Neural progenitor cell (in vitro differentiated cells): ENCODE data around the gene BRD2.

Source experiments
- EZH2 ChIP-seq: fragments of 200-600 bp; sonication (generic); IDR thresholded peaks from 2 replicates; pipeline ENCODE4 v1.6.1; 2017; ENCODE audit warnings: antibody characterized with exemption, mild to moderate bottlenecking, moderate library complexity
- EZH2phosphoT487 ChIP-seq: fragments of 200-600 bp; sonication (generic); IDR thresholded peaks from 2 replicates; pipeline ENCODE4 v1.6.1; 2017; ENCODE audit warnings: antibody characterized with exemption
- TF ChIP-seq, protein P1 (sequence below): fragments of 200-600 bp; sonication (generic); IDR thresholded peaks from 2 replicates; pipeline ENCODE4 v1.5.1; 2017; ENCODE audit warnings: antibody characterized with exemption, mild to moderate bottlenecking

GRCh38 chr6:33028220-33028849, 59.9 kb downstream of the BRD2 start:
- TF ChIP-seq, protein P1, sequence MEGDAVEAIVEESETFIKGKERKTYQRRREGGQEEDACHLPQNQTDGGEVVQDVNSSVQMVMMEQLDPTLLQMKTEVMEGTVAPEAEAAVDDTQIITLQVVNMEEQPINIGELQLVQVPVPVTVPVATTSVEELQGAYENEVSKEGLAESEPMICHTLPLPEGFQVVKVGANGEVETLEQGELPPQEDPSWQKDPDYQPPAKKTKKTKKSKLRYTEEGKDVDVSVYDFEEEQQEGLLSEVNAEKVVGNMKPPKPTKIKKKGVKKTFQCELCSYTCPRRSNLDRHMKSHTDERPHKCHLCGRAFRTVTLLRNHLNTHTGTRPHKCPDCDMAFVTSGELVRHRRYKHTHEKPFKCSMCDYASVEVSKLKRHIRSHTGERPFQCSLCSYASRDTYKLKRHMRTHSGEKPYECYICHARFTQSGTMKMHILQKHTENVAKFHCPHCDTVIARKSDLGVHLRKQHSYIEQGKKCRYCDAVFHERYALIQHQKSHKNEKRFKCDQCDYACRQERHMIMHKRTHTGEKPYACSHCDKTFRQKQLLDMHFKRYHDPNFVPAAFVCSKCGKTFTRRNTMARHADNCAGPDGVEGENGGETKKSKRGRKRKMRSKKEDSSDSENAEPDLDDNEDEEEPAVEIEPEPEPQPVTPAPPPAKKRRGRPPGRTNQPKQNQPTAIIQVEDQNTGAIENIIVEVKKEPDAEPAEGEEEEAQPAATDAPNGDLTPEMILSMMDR = no peak
- TF ChIP-seq EZH2phosphoT487 (no peak), EZH2 (no peak)
